Measurements from ENCODE around the gene NRSN2. TPM values are rescaled to one million over a fixed set of nuclear protein-coding genes. Genes with fewer than 3 reads are reported as not detected.
"Not testable (repeated sequence)": the region's sequence is repeated elsewhere in the genome, so short reads cannot be mapped to it uniquely, and the experiment has no call there.

Gene NRSN2
- total RNA-seq, 1 donor from 2014 or later: 14.5 TPM

DNA sequence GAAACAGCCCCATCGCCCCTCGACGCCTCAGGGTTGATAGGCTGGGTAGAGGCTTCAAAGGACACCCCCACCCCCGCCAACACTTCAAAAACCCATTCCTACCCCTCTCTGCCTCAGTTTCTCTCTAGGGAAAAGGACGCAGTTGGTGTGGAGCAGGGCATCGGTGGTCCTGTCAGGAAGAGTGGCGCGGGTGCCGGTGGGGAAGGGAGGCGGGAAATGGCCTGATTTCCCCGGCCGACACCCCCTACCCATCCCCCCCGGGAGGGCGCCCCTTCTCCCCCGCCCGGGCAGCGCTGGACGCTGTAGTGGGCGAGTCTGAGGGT, 367 bp downstream of the NRSN2 start:
- ATAC-seq (ENCODE audit: poor library complexity) (peak; percentile 4), DNase-seq (no peak)
- intact Hi-C loops (cut with DNase I): no loop called here

DNA sequence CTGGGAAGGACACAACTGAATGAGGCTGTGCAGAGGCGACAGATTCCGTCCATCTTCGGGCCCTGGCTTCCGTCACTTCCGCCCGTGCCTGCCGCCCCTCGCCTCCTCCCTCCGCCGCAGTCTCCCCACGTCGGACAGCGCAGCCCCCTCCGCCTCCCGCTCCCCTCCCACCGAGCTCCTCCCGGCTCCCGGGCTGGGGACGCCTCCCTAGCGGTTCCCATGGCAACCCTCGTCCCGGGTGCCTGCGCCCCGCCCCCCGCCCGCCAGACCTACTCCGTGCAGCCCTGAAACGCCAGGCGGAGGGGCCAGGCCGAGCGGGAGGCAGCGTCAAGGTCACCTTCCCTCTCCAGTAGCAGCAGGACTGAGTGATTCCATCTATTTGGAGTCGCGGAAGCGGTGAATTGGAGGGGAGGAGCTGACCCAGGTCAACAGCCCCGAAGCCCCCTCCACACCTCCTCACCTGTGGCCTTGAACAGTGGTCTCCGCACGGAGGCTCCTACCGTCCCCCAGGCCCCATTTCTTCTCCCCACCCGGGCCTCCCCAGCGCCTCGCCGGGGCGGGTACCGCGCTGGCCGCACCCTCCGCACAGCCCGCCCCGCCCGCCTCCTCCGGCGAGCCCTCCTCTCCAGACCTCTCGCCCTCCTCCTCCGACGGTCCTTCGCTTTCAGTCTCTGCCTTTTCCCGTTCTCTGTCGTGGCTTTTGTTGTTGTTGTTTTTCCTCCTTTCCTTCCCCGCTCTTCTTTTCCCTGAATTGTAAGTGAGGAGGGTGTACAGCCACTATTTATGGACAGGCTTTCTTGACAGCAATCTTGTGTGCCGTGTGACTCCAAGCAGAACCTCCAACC, 951 bp downstream of the NRSN2 start:
- ATAC-seq (ENCODE audit: poor library complexity): peak; percentile 90
- DNase-seq: peak; percentile 94
- intact Hi-C loops (cut with DNase I): no loop called here

DNA sequence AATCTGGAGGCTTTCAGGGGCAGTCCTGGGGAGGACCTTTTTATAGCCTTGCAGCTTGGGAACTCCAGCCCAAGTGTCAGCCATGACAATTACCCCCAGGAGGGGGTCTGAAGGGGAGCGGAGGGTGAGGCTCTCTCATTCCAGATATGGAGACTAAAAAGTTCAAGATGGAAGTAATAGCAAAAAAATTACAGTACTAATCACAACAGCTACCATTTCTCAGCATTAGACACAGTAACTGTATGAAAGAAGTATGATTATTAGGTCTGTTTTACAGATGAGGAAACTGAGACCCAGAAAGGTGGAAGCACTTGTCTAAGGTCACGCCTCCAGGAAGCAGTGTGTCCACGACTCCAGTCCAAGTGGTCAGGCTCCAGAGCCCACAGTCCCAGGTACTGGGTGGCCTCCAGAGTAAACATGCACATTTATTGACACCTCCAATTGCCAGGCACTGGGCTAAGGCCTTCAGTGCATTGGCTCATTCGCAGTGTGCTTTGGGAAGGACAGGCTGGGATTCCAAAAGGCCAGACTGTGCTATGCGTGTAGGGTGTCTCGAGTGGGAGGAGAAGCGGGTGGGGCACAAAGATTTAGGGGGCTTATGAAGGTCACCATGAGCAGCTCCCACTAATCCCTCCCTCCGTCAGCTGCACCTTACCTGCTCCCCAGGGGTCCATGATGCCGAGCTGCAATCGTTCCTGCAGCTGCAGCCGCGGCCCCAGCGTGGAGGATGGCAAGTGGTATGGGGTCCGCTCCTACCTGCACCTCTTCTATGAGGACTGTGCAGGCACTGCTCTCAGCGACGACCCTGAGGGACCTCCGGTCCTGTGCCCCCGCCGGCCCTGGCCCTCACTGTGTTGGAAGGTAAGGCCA, 2.3 kb downstream of the NRSN2 start:
- DNase-seq: no peak
- no peak for ATAC-seq (ENCODE audit: poor library complexity)
- intact Hi-C loops (cut with DNase I): no loop called here

DNA sequence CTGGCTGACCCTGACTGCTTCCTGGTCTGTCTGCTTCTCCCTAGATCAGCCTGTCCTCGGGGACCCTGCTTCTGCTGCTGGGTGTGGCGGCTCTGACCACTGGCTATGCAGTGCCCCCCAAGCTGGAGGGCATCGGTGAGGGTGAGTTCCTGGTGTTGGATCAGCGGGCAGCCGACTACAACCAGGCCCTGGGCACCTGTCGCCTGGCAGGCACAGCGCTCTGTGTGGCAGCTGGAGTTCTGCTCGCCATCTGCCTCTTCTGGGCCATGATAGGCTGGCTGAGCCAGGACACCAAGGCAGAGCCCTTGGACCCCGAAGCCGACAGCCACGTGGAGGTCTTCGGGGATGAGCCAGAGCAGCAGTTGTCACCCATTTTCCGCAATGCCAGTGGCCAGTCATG, 6.3 kb downstream of the NRSN2 start:
- DNase-seq (no peak), ATAC-seq (ENCODE audit: poor library complexity) (no peak)
- intact Hi-C loops (cut with DNase I): loop anchor here (5.0 to 10.0 kb wide), 2 partner anchors 292 to 389 kb away; no protein-coding TSS in a partner anchor

DNA sequence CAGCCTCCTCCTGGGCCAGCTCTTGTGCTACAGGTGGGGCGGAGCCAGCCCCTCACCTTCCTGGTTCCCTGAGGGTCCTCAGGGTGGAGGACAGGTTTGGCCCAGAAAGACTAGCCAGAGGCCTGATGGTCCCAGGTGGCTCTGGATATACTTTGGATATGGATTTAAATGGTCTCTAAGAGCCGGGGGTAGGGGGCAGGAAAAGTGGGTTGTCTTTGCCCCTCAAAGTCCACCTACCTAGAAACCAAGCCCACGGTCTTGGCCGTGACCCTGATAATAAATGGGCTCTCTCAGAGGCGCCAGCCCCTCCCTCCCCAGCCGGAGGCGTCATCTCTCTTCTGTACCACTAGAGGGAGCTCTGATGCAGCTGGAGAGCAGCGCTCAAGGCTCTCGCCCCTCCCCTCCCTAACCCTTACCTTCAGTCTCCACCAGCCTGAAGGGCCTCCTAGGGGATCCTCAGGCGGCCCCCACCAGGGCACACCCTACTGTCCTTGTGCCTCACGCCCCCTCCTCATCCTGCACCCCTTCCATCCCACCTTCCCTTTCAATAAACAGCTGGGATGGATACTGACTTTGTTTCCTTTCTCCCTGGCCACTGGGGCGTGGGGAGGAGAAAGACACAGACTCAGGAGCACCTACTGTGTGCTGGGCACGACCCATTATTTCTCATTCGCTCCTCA, 7.5 kb downstream of the NRSN2 start:
- intact Hi-C loops (cut with DNase I): loop anchor here (2.0 to 10.0 kb wide), 3 partner anchors 124 to 388 kb away; no protein-coding TSS in a partner anchor
- ATAC-seq (ENCODE audit: poor library complexity): peak; percentile 95
- peak; percentile 81 for DNase-seq

DNA sequence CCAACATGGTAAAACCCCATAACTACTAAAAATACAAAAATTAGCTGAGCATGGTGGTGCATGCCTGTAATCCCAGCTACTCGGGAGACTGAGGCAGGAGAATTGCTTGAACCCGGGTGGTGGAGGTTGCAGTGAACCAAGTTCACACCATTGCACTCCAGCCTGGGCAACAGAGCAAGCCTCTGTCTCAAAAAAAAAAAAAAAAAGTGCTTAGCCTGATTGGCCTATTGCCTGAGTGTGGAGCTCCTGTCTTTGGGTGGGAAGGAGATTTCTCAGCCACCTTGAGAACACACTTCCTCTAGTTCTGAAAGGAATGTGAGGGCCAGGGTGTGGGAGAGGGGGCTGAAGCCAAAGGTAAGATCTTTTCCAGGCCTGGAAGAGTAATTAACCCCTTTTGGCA, 9.2 kb downstream of the NRSN2 start:
- ATAC-seq (ENCODE audit: poor library complexity); DNase-seq: not testable (repeated sequence)
- intact Hi-C loops (cut with DNase I): loop anchor here (10.0 kb wide), 1 partner anchor 289 kb away; no protein-coding TSS in a partner anchor

DNA sequence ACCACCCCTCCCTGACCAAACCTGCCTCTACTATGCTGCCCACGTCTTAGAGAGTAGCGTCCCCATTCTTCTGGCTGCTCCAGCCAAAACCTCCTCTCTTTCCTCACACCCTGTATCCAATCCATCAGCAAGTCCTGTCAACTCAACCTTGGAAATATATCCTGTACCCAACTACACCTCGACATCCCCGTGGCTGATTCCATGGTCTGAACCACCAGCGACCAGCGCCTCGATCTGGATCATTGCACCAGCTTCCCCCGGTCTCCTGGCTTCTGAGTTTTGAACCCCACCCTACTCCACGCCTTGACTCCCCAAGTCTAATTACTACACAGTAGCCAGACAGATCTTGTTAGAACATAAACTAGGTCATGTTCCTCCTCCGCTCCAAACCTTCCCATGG, 9.8 kb downstream of the NRSN2 start:
- intact Hi-C loops (cut with DNase I): loop anchor here (10.0 kb wide), 1 partner anchor 288 kb away; no protein-coding TSS in a partner anchor
- DNase-seq (no peak), ATAC-seq (ENCODE audit: poor library complexity) (no peak)

DNA sequence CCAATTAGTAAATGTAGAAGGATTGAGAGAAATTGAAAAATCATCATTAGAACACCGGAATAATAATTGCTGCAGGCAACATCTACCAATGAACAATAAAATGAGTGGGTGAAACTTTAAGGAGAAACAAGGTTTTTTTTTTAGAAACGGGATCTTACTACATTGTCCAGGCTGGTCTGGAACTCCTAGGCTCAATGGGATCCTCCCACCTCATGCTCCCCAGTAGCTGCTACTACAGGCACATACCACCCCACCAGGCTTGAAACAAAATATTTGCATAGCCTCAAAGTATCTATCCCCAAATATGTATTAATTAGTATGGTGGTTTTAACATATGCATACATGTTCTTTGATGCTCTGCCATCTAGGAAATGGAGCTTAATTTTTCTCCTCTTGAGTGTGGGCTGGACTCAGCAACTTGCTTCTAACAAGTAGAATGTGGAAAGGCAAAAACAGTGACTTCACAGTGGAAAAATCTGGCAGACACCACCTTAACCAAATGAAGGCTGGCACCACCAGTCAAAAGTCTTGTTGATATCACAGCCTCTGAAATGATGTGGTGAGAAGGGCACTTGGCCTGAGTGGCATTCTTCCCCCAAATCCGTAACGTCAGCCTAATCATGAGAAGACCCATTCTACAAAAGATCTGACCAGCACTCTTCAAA, 12.1 kb downstream of the NRSN2 start:
- intact Hi-C loops (cut with DNase I): loop anchor here (10.0 kb wide), 1 partner anchor 286 kb away; no protein-coding TSS in a partner anchor
- DNase-seq (no peak), ATAC-seq (ENCODE audit: poor library complexity) (no peak)

DNA sequence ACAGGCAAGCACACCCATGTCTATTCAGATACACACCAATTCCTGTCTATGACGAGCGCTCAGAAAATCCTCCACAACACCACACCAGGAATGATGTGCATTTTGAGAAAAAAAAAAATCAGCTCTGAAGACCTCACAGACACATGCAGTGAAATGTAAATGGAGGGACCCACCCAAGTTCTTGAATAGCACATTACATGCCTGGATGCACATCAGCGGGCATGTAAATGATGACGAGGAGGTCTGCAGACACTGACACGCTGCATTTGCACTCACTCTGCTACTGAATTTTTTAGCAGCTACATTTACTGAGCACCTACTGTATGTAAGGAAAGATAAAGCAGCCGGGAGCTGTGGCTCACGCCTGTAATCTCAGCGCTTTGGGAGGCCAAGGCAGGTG, 14.7 kb downstream of the NRSN2 start:
- ATAC-seq (ENCODE audit: poor library complexity): no peak
- no peak for DNase-seq
- intact Hi-C loops (cut with DNase I): no loop called here

DNA sequence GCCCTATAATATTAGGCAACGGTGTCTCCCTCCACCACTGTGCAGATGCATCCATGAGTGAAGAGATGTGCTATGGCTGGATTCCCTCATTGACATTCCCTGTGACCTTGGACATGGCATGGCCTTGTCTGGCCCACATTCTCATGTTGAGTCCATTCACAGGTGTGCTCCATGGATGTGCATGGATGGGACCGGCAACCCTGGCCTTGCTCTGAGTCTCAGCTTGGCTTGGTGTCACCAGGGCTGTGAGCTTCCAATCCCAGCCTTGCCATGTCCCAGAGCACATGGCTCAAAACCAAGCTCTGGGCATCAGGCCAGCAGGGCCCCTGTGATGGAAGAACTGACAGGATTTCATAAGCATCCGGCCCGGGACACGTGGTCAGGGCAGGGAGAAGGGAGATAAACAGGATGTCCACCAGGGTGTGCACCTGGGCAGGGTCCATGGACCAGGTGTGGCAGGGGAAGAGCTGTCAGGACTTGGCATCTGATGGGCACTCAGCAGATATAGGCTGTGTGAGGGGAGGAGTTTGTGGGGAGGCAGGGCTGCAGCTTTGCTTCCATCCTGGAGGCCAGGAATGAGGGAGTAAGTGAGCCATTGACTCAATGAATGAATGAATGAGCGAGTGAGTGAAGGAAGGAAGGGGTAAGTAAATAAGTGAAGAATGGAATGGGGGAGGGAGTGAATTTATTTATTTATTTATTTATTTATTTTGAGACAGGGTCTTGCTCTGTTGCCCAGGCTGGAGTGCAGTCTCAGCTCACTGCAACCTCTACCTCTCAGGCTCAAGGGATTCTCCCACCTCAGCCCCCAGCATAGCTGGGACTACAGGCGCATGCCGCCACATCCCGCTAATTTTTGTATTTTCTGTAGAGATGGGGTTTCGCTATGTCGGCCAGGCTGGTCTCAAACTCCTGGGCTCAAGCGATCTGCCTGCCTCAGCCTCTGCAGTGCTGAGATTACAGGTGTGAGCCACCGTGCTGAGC, 15.7 kb downstream of the NRSN2 start:
- intact Hi-C loops (cut with DNase I): no loop called here
- DNase-seq (peak; percentile 92), ATAC-seq (ENCODE audit: poor library complexity) (peak; percentile 94)

DNA sequence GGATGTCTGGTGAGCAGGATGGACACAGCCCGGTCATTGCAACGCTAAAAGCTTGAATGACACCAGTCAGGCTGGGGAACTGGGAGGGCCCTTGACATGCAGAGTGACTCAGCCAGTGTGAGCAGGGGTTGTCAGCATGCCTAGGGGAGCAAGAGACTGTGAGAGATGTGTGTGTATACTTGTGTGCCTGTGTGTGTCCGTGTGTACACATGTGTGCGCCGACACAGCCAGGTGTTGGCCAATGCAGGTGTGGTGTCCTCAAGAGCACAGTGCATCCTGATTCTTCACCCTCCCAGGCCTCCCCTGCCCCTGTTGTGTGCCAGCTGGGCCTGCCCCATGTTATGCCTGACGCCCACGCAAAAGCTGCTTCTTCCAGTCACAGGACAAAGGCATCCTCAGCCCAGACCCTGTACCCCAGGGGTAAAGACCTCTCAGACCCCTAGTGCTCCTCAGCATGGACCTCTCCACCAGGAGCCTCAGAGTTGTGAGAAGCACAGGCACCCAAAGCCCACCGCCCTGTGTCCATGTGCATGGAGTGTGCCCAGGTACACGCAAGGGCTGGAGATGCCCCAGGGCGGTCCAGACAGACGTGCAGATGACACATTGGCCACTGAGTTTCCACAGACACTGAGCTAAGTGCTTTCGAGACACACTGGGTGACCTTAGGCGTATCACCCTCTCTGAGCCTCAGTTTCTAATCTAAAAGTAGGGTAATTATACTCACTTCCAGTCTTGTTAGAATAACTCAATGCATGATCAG, 16.6 kb downstream of the NRSN2 start:
- intact Hi-C loops (cut with DNase I): no loop called here
- ATAC-seq (ENCODE audit: poor library complexity): no peak
- no peak for DNase-seq

DNA sequence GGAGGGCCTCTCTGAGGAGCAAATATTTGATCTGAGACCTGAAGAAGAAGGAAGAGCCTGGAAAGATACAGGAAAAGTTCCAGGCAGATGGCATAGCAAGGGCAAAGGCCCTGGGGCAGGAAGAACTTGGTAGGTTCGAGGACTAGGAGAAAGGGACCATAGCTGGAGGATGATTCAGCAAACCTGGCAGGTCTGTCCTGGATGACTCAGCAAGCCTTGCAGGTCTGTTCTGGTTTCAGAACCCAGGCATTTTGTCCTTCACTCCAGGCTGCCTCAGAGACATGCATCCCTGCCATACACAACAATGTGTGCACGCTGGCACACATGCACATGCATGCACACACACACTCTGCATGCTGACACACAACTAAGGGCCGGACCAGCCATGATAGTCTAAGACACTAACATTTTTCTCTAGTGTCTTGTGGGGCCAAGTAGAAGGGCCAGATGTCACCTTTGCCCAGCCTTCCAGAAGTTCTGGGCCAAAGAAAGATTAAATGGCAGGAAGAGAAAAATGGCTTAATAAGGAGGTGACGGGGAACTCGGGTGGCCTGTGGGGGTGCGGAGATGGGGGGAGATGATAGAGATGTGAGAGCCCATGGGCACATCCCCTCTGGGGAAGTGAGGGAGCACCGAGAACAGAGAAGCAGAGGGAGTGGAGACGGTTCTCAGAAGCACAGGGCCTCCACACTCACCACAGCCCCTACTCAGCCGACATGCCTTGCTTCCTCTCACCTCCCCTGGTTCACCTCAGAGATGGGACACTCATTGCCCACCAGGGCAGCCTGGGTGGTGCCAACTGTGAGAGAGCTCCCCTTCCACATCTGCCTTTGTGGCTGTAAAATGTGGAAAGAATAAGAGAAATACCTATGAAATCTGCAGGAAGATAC, 18.2 kb downstream of the NRSN2 start:
- DNase-seq (no peak), ATAC-seq (ENCODE audit: poor library complexity) (no peak)
- intact Hi-C loops (cut with DNase I): no loop called here

DNA sequence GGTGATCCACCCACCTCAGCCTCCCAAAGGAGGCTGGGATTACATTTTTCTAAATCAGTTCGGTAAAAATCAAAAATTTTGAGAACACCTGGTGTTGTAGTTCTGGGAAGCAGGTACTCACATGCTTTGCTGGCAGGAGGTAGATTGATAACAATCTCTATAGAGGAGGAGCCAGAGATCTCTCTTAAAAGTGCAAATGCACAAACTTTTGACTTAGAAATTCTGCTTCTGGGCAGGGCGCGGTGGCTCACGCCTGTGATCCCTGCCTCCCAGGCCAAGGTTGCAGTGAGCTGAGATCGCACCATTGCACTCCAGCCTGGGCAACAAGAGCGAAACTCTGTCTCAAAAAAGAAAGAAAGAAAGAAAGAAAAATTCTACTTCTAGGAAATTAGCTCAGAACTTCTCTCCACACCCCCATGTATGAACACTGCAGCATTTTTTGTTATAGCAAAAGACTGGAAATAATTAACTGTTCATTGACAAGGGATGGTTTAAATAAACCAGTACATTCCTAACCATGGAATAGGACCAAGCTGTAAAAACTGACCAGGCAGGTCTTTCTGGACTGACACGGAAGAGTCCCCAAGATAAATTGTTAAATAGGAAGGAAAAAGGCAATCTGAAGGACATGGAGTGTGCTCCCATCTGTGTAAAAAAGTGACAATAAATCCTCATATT, 19.3 kb downstream of the NRSN2 start:
- ATAC-seq (ENCODE audit: poor library complexity) (no peak), DNase-seq (no peak)
- intact Hi-C loops (cut with DNase I): no loop called here

DNA sequence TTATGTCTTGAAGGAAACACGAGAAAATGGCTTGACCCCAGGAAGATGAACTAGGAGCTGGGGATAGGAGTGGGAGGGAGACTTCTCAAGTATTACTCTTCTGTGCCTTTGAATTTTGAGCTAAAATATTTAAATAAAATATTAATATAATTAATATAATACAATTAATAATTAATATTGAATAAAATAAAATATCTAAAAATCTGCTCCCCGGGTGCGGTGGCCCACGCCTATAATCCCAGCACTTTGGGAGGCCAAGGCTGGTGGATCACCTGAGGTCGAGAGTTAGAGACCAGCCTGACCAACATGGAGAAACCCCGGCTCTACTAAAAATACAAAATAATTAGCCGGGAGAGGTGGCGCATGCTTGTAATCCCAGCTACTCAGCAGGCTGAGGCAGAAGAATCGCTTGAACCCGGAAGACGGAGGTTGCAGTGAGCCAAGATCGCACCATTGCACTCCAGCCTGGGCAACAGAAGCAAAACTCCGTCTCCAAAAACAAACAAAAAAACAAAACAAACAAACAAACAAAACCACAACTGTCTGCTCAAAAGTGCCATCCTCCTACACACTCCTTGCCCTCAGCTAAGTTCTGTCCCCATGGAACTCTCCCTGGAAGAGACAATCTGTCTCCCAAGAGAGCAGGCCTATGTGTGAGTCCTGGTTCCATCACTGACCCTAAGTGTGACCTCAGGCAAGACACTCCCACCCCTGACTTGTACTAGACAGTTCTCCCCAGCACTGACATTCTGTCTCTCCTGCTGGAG, 20.0 kb downstream of the NRSN2 start:
- intact Hi-C loops (cut with DNase I): no loop called here
- DNase-seq: no peak
- no peak for ATAC-seq (ENCODE audit: poor library complexity)

DNA sequence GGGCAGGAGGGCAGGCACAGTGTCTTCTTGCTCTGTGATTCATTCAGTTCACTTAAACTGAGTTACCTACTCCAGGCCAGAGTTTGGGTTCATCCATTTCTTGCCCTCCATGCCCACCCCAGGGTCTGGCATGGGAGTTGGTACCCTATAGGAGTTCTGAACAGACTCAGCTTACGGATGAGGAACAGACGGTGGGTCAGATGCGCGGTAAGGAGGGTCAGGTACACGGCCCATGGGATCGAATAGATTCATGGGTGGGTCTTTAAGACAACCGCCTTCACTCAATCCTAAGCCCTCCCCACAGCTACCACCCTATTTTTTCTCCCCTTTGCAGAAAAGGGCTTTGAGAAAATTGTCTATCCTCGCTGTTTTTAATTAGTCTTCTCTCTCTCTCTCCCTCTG, 20.6 kb downstream of the NRSN2 start:
- ATAC-seq (ENCODE audit: poor library complexity): no peak
- intact Hi-C loops (cut with DNase I): no loop called here
- no peak for DNase-seq

Measured in Right ventricle myocardium superior (tissue), 1 donor.